Non-pigmented ciliary epithelial cell (primary cell): ENCODE data around the gene NELFB.
A peak's percentile ranks its signal among the peaks of the same experiment; 100 is the strongest.
"Not testable (repeated sequence)": the region's sequence is repeated elsewhere in the genome, so short reads cannot be mapped to it uniquely, and the experiment has no call there.

Experiments
- DNase-seq: peaks from one replicate; pipeline ENCODE4 v3.0.0-alpha.2; 2010; ENCODE audit warnings: low read depth

Gene NELFB

DNA sequence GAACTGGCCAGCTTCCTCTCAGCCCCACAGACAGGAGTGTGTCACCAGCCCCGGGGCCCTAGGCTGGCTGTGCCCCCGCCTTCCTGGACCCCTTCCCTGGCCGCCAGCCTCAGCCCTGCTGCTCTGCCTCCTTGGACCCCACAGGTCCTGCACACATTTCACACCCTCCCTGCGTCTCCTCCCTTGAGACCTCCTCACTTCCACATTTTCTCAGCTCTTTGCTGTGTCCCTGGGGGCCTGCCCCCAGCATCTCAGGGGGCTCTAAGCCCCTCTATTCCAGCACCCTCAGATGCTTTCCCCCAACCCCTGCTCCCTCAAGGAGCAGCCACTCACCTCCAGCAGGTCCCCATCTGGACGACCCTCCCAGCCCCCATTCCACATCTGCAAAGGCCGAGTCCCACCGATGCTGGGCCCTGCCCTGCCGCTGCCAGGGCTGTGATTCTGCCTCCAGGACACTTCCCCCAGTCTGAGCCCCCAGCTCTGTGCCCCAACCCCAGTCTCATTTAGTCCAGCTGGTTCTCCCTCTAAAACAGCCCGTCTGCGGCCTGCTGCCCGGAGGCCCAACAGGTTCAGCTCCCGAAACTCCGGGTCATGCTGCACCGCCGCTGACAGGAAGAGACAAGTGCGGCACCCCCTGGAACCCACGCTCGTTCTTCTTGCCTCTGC, 20.2 kb upstream of the NELFB start:
- no peak for DNase-seq

GRCh38 chr9:137235424-137236237, 19.5 kb upstream of the NELFB start:
- DNase-seq = no peak

DNA sequence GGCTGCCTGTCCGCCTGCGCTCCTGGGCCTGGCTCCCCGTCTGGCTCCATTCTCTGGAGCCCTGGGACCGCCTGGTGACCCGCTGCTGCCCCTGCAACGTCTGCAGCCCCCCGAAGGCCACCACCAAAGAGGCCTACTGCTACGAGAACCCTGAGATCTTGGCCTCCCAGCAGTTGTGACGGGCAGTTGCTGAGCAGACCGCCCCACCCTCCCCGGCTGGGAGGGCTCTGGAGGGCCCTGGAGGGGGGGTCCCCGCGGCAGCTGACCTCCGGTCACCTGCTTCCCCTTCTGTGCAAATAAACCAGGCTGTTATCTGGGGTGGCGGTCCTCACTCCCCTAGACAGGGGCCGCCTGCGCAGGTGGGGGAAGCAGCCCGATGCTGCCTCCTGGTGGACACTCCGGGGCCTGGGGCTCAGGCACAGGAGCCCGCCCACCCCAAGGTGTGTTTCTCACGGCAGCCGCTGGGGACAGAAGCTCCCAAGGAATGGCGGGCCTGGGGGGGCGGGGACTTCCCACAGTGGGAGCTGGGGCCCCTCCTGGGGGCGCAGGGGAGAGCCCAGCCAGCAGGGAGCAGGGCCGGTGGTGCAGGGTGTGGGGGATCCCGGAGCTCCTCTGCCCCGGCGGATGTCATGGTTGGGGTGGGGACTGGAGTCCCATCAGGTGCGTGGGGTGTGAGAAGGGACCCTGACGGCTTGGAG, 18.7 kb upstream of the NELFB start:
- no peak for DNase-seq

GRCh38 chr9:137236936-137237421, 18.1 kb upstream of the NELFB start:
- no peak for DNase-seq

DNA sequence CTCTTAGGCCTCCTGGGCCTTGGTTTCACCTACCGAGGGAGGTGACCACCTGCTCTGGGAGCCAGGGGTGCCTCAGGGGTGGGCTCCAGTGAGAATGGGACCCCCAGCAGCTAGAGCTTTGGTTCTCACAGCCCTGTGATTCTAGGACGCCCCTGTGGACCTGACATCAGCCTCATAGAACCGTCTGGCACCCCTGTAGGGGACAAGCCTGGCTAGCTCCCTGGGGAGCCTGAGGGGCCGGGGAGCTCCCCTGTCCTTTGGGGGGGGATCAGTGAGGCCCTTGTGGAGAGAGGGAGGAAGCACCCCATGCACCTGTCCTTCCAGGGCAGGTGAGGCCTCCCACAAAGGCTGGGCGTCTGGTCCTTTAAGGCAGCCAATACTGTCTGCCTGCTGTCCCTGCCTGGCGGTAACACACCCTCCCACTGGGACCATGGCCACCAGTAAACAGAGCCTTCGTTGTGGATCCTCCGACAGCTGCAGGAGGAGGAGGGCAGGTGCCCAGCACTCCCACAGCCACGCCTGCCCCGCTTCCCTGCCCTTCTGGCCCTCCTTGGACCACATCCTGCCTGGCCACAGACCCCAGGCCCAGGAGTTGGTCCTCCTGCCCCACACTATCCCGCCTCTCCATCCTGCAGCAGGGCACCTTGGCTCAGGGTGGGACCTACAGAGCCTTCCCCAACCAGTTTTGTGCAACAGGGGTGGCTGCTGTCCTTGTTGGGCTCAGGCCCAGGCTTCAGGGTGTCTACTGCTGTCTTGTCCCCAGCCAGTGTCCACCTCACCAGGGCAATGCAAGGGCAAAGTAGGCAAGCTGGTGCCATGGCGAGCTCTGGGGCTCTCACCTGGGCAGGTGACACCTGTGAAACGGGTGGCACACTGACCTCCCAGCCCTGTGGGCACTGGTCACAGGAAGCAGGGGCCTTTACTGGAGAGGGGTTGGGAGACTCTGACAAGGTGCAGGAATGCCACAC, 17.1 kb upstream of the NELFB start:
- DNase-seq = no peak

DNA sequence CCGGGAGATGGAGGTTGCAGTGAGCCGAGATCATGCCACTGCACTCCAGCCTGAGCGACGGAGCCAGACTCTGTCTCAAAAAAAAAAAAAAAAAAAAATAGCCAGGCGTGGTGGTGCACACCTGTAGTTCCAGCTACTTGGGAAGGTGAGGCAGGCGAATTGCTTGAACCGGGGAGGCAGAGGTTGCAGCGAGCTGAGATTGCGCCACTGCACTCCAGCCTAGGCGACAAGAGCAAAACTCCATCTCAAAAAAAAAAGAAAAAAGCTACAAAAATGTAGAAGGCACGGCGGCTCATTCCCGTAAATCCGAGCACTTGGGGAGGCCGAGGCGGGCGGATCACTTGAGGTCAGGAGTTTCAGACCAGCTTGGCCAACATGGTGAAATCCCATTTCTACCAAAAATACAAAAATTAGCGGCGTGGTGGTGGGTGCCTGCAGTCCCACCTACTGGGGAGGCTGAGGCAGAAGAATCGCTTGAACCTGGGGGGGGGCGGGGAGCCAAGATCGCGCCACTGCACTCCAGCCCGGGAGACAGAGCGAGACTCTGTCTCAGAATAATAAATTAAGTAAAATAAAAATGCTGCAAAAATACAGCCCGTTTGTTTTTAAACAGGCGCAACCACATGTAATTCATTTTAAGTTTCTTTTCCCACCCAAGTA, 15.5 kb upstream of the NELFB start:
- not testable (repeated sequence) for DNase-seq

DNA sequence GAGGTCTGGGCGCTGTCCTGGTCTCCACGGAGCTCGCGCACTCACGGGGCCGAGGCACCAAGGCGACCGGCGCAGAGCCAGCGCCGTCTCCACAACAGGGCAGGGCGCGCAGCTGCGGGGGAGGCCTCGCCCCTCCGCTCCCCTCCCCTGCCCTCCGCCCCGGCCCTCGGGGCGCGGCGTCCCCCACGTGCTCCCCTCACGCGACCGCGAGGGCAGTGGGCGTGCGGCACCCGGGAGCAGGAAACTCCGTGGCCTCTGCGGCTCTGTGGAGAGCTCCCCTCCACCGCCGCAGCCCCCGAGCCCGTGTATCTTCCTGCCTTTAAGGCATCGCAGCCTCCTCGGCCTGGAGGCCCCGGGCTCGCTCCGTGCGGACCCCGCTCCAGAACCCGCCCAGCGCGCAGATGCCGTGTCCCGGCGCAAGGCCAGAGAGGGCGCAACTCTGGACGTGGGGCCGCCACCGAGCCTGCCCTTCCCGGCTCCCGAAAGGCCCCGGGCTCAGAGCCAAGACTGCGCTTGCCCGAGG, 14.7 kb upstream of the NELFB start:
- no peak for DNase-seq

- DNase-seq = peak; percentile 99
Measured at GRCh38 chr9:137240841-137241489, 14.2 kb upstream of the NELFB start, which contains the start of gene TUBB4B. TSS of gene TUBB4B (plus strand) at chr9:137241287. CDS start at chr9:137241361, 74 bp downstream.

- no peak for DNase-seq
Measured at GRCh38 chr9:137241490-137242268, 13.4 kb upstream of the NELFB start.

DNA sequence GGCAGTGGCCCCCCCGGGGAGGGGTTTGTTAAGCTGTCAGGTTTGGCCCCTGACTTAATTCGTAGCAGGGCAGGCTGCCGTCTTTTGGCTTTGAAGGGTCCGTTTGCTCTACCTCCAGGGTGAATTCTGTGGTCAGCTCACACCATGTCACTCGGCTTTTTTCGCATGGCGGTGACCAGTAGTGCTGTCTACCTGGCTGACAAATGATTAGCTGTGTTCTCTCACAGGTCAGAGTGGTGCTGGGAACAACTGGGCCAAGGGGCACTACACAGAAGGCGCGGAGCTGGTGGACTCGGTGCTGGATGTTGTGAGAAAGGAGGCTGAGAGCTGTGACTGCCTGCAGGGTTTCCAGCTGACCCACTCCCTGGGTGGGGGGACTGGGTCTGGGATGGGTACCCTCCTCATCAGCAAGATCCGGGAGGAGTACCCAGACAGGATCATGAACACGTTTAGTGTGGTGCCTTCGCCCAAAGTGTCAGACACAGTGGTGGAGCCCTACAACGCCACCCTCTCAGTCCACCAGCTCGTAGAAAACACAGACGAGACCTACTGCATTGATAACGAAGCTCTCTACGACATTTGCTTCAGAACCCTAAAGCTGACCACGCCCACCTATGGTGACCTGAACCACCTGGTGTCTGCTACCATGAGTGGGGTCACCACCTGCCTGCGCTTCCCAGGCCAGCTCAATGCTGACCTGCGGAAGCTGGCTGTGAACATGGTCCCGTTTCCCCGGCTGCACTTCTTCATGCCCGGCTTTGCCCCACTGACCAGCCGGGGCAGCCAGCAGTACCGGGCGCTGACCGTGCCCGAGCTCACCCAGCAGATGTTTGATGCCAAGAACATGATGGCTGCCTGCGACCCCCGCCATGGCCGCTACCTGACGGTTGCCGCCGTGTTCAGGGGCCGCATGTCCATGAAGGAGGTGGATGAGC, 12.6 kb upstream of the NELFB start:
- DNase-seq = no peak

GRCh38 chr9:137243266-137243625, 11.9 kb upstream of the NELFB start:
- DNase-seq = not testable (repeated sequence)

DNA sequence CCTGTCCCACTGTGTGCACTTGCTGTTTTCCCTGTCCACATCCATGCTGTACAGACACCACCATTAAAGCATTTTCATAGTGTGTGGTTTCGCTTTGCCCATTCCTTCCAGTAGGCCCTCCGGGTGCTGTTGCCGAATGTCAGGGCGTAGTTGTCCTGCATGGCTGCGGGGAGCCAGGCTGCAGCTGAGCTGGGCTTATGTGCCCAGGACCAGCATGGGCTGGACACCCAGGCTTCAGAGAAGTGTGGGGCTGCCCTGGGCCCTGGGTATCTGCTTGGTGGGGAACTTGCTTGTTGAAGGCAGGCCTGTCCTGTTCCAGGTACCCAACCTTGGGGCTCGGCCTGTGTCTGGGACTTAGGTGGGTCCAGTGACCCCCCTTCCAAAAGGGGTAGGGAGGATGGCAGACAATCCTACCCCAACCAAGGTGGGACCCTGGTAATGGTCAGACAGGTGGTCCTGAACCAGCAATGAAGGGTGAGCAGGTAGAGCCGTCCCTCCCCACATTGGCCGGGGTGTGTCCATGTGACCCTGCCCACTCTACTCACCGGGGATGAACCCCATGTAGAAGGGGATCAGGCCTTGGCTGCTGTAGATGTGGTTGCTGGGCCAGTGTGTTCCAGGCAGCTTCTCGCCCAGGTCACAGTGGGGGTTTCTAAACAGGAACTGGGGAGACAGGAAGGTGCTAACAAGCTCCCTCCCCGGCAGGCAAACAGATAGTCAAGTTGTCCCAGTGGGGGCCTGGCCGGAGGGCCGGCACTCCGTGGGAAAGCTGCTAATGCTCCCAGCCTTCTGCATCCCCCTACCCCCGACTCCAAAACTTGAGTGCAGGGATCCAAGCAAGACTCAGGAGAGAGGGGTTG, 11.3 kb upstream of the NELFB start:
- DNase-seq = no peak

- DNase-seq = no peak
Measured at GRCh38 chr9:137244486-137245449, 10.4 kb upstream of the NELFB start.

GRCh38 chr9:137245450-137246421, 9.4 kb upstream of the NELFB start:
- no peak for DNase-seq
